HFF-Myc (cell line): ENCODE results near the gene CACNA1C.

Source experiments
- DNase-seq: peaks from one replicate; pipeline ENCODE4 v3.0.0-alpha.2; 2011; ENCODE audit warnings: low read depth; ENCODE audit errors: extremely low read depth
- H3K4me3 ChIP-seq: replicated peaks from 2 replicates; pipeline ENCODE4 v1.5.1; 2011; ENCODE audit warnings: low read depth, mild to moderate bottlenecking, control low read depth, low read length
- TF ChIP-seq, protein P1 (sequence below): IDR thresholded peaks from 2 replicates; pipeline ENCODE4 v1.5.1; 2012; ENCODE audit warnings: mild to moderate bottlenecking, low read depth, low read length, control low read depth; ENCODE audit errors: missing control alignments

CACNA1C gene

DNA sequence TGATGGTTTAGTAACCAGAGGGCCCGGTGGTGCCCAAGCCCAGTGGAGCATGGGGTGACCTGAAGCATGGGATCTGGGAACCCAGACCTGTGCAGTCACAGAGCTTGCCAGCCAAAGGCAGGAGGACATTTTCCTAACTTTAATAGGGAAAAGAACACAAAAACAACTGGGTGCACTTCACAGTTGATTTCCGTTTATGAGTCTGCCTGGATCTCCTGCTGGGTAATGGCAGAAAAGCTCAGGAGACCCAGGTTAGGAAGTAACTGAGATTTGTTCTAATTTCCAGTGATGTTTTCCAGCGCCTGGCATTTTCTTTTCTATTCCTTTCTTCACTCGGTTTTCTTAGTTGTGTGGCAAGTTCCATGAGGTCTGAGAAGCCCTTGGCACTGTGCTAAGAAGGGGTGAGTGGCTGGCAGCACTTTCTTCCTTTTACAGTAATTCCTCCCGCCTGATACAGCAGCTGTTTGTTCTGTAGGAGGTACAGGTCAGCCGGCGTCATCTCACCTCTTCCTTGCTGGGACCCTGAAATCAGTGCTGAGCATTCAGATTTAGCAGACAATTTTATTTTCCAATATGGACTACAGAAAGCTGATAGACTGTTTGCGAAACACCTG, 5.1 kb downstream of the CACNA1C start:
- DNase-seq: no peak
- TF ChIP-seq, protein P1, sequence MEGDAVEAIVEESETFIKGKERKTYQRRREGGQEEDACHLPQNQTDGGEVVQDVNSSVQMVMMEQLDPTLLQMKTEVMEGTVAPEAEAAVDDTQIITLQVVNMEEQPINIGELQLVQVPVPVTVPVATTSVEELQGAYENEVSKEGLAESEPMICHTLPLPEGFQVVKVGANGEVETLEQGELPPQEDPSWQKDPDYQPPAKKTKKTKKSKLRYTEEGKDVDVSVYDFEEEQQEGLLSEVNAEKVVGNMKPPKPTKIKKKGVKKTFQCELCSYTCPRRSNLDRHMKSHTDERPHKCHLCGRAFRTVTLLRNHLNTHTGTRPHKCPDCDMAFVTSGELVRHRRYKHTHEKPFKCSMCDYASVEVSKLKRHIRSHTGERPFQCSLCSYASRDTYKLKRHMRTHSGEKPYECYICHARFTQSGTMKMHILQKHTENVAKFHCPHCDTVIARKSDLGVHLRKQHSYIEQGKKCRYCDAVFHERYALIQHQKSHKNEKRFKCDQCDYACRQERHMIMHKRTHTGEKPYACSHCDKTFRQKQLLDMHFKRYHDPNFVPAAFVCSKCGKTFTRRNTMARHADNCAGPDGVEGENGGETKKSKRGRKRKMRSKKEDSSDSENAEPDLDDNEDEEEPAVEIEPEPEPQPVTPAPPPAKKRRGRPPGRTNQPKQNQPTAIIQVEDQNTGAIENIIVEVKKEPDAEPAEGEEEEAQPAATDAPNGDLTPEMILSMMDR: no peak
- H3K4me3 ChIP-seq: no peak overlapping the region

GRCh38 chr12:2058837-2059236, 6.0 kb downstream of the CACNA1C start:
- TF ChIP-seq, protein P1: no peak
- no peak for DNase-seq

GRCh38 chr12:2061402-2061801, 8.6 kb downstream of the CACNA1C start:
- no peak for DNase-seq
- TF ChIP-seq, protein P1: no peak
- no peak overlapping the region for H3K4me3 ChIP-seq

More at GRCh38 chr12:2058837-2059236, 6.0 kb downstream of the CACNA1C start:
- H3K4me3 ChIP-seq: no peak overlapping the region

- DNase-seq: no peak
- TF ChIP-seq, protein P1: no peak
- H3K4me3 ChIP-seq: no peak overlapping the region
Observed at GRCh38 chr12:2064071-2064507, 11.3 kb downstream of the CACNA1C start.

DNA sequence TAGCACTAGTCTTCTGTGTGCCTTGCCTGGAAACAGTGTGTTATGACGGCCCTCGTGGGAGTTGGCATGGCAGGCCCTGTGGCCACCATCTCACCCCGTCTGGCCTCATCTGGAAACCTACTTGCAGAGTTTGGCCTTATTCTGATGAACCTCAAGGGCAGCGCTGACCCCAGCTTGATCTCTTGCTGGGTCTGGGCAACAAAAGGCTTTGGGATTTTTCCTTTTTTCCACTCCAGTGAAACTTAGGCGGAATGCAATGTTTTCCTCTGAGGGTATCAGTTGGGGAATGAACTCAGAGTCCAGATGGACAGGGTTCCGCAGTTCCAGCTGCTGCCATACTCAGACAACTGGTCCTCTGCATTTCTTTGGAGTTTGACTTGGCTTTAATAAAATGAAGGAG, 15.9 kb downstream of the CACNA1C start:
- no peak overlapping the region for H3K4me3 ChIP-seq
- TF ChIP-seq, protein P1: no peak
- no peak for DNase-seq

DNA sequence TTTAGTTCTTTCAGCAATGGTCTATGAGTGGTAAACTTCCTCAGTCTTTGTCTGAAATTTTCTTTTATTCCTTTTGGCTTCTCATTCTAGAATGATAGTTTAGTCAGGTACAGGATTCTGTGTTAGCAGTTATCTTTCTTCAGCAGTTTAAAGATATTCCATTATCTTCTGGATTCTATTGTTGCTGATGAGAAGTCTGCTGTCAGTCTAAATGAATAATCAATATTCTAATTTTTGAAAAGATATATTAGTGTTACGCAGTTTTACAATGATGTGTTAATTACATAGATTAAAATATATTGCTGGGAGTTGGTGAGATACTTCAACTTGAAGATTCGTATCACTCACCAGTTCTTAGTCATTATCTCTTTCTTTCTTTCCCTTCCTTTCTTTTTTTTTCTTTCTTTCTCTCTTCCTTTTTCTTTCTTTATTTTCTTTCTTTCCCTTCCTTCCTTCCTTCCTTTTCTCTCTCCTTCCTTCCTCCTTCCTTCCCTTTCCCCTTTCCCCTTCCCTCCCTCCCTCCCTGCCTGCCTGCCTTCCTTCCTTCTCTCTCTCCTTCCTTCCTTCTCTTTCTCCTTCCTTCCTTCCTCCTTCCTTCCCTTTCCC, 17.8 kb downstream of the CACNA1C start:
- H3K4me3 ChIP-seq: no peak overlapping the region
- no peak for DNase-seq
- TF ChIP-seq, protein P1: no peak
